AG09319 (cell line): Measurements from ENCODE around the gene RSPO3.

Experiments used
- DNase-seq: peaks from one replicate; pipeline ENCODE4 v3.0.0-alpha.2; 2010; ENCODE audit warnings: low read depth; ENCODE audit errors: extremely low read depth
- CTCF ChIP-seq: IDR thresholded peaks from 2 replicates; pipeline ENCODE4 v1.5.1; 2011; ENCODE audit warnings: low read depth, mild to moderate bottlenecking, inconsistent platforms, low read length, moderate library complexity

The RSPO3 gene

GRCh38 chr6:127080081-127080480, 38.4 kb upstream of the RSPO3 start:
- no peak for DNase-seq
- no peak for TF ChIP-seq CTCF

DNA sequence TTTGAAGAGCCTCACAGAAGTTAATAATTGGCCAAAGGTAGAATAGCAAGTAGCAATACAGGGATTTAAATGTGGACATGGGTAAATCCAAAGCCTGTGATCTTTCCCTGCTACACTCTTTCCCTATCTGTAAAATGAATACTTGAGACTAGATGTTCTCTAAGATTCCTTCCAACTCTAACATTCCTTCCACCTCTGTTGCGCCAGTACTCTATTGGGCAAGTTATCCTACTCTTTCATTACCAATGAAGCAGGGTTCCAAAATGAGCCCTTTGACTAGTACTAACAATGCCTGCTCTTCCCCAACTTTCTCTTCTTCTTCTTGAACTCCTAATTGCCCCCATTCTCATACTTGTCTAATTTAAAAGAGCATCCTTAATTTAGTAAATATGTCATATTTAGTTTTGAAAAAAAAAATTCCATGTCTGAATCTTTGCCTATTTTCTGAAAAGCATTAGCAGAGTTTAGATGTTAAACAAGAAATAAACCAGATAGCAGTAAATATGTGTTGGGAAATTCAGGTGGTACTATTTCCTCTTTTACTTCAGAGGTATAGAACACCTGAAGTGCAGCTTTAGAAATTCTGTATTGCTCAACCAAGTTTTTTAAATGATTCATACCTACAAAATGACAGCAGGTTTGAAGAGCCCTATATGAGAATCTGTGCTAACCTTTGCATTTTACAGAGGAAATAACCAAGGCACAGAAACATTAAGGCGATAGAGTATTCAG, 35.1 kb upstream of the RSPO3 start:
- no peak for DNase-seq
- no peak for TF ChIP-seq CTCF

GRCh38 chr6:127083963-127084310, 34.5 kb upstream of the RSPO3 start:
- no peak for TF ChIP-seq CTCF
- no peak for DNase-seq

- DNase-seq, result no peak
- TF ChIP-seq CTCF, result no peak
Measured at GRCh38 chr6:127085181-127085580, 33.3 kb upstream of the RSPO3 start.

GRCh38 chr6:127090051-127090450, 28.4 kb upstream of the RSPO3 start:
- no peak for TF ChIP-seq CTCF
- DNase-seq, result no peak

DNA sequence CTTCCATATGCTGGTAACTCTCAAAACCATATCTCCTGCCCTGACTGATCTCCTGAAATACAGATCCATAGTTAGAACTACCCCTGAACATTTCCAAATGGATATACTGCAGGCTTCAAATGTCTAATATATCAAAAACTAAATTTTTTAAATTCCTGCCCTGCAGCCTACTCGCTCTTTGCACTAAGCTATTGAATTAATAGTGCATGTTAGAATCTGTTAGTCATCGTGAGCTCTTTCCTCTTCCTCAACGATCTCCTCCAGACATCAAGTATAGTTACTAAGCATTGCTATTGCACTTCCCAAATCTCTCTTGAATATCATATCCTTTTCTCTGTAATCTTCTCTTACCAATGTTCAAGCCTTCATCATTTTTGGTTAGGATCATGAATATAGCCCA, 26.0 kb upstream of the RSPO3 start:
- DNase-seq, result no peak
- TF ChIP-seq CTCF, result no peak

- no peak for DNase-seq
- no peak for TF ChIP-seq CTCF
Measured at GRCh38 chr6:127094791-127095190, 23.7 kb upstream of the RSPO3 start.
